Activated B cell treated with CpG ODN at 0.5 μM for 24 hours (primary cell): Measurements from ENCODE around the gene KAT6B. TPM values are rescaled to one million over a fixed set of nuclear protein-coding genes. Genes with fewer than 3 reads are reported as not detected.

Experiments
- ATAC-seq: fragments of 200-7000 bp; cut with Tn5 transposase; one replicate; pipeline ENCODE4 v1.10.0; 2021; ENCODE audit warnings: low read depth, mild to moderate bottlenecking, moderate library complexity
- CTCF ChIA-PET: fragments of 350-600 bp; sonication (Branson Sonifier 250); formaldehyde crosslinking; loops from one replicate; lab custom pipeline; 2021; ENCODE audit warnings: antibody characterized with exemption; lab: Charles Lee
- POLR2A ChIA-PET: fragments of 350-600 bp; sonication (Branson Sonifier 250); formaldehyde crosslinking; loops from one replicate; lab custom pipeline; 2021; ENCODE audit warnings: antibody characterized with exemption; lab: Charles Lee
- DNase-seq: peaks from one replicate; pipeline ENCODE4 v3.0.0; 2022
- H3K27ac Mint-ChIP-seq: one replicate; pipeline ENCODE4 v1.8.0; 2020; ENCODE audit warnings: mixed read lengths
- H3K27me3 Mint-ChIP-seq: one replicate; pipeline ENCODE4 v1.8.0; 2021; ENCODE audit warnings: mixed read lengths
- H3K36me3 Mint-ChIP-seq: one replicate; pipeline ENCODE4 v1.8.0; 2021; ENCODE audit warnings: low read depth, mixed read lengths
- H3K4me1 Mint-ChIP-seq: one replicate; pipeline ENCODE4 v1.8.0; 2021; ENCODE audit warnings: mixed read lengths
- H3K4me3 Mint-ChIP-seq: one replicate; pipeline ENCODE4 v1.8.0; 2020; ENCODE audit warnings: mild to moderate bottlenecking, mixed read lengths
- H3K9me3 Mint-ChIP-seq: one replicate; pipeline ENCODE4 v1.8.0; 2020; ENCODE audit warnings: mixed read lengths
- intact Hi-C: fragments of 100-400 bp; cut with micrococcal nuclease; formaldehyde crosslinking; loops from one replicate; pipeline ENCODE4 v1.15.1; 2024
- total RNA-seq: library from RNA; stranded (reverse); gene quantifications from 2 replicates; pipeline ENCODE4 v1.2.3, GENCODE V29; 2022
- TF ChIP-seq, protein P1 (sequence below): fragments of 200-600 bp; IDR thresholded peaks from one replicate; pipeline ENCODE4 v1.8.0; 2022; ENCODE audit warnings: antibody characterized with exemption, mild to moderate bottlenecking

KAT6B gene
- total RNA-seq, 1 donor from 2014 or later: 45.2 TPM

DNA sequence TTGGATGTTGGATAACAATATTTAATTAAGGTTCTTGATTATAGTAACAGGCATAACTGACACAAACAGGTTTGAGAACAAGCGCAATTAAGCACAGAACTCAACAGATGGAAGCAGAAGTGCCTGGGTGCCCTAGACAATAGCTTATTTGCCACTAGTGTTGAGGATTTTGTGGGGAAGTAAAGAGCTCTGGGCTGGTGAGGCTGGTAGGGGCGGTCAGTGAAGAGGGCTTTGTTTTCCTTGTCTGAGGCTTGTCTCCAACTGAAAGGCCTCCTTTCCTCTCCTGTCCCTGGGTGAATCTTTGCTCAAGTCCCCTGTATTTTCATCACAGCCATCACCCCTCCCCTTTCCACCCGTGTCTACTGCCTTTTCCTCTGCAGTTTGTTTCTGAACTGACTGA lies 104.6 kb downstream of the KAT6B start:
- Mint-ChIP-seq H3K36me3 (peaks cover 8% of the 10 kb centered on the region), H3K9me3 (no peaks in the 10 kb centered on the region), H3K27me3 (no peaks in the 10 kb centered on the region), H3K27ac (no peak overlapping the region), H3K4me3 (no peak overlapping the region), H3K4me1 (peaks cover 7% of the 10 kb centered on the region)
- ATAC-seq: no peak
- TF ChIP-seq, protein P1, sequence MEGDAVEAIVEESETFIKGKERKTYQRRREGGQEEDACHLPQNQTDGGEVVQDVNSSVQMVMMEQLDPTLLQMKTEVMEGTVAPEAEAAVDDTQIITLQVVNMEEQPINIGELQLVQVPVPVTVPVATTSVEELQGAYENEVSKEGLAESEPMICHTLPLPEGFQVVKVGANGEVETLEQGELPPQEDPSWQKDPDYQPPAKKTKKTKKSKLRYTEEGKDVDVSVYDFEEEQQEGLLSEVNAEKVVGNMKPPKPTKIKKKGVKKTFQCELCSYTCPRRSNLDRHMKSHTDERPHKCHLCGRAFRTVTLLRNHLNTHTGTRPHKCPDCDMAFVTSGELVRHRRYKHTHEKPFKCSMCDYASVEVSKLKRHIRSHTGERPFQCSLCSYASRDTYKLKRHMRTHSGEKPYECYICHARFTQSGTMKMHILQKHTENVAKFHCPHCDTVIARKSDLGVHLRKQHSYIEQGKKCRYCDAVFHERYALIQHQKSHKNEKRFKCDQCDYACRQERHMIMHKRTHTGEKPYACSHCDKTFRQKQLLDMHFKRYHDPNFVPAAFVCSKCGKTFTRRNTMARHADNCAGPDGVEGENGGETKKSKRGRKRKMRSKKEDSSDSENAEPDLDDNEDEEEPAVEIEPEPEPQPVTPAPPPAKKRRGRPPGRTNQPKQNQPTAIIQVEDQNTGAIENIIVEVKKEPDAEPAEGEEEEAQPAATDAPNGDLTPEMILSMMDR: no peak
- intact Hi-C loops: no loop called here
- no peak for DNase-seq
- CTCF ChIA-PET: no interaction called here
- POLR2A ChIA-PET: no interaction called here

DNA sequence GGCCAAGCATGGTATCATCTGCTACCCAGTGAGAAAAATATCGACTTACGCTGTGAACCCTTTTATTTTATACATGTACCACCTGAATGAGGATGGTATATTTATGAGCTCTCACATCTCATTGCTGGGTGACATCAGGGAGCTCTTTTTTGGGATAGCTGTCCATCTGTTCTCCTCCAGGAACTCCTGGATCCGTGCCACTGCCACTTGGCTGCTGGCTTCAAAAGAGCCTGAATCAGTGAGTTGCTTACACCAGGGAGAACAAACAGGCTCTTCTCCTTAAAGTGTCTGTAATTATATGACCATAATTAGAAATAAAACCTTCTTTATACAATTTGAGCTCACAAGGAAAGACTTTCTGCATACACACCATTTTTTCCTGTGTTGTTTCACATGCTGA lies 106.2 kb downstream of the KAT6B start:
- no peak overlapping the region for H3K27ac Mint-ChIP-seq
- DNase-seq (no peak), ATAC-seq (no peak)
- intact Hi-C loops: no loop called here
- no peak overlapping the region for H3K4me3 Mint-ChIP-seq
- ChIA-PET POLR2A (no interaction called here), CTCF (no interaction called here)
- H3K4me1 Mint-ChIP-seq: peaks cover 6% of the 10 kb centered on the region
- H3K9me3 Mint-ChIP-seq: no peaks in the 10 kb centered on the region
- TF ChIP-seq, protein P1: no peak
- H3K27me3 Mint-ChIP-seq: no peaks in the 10 kb centered on the region
- H3K36me3 Mint-ChIP-seq: peaks cover 8% of the 10 kb centered on the region

DNA sequence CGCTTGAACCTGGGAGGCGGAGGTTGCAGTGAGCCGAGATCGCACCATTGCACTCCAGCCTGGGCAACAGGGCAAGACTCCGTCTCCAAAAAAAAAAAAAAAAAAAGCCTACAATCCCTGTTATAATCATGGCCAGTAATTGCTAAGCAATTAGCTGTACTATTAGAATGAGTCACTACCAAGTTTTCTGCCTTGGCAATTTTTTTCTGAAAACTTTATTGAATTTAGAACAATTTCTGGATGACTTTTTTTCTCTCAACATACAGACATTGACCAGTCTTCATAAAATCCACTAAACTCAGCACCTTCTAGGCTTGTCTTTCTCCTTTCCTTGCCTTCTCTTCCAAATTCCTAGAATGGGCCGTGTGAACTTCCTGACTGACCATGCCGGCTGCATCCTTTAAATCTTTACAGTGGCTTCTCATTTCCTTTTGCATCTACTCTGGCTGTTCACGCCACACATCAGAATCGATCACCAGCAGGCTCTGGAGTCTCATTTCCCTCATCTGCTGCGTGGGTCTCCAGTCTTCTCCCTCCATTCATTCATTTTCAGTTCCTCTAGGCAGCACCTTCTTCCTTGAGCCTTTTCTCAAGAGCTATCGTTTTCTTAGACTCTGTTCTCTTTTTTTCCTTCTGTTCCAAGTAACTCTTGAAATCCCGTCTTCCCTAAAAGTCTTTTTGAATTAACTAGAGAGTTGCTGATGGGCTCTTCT lies 107.9 kb downstream of the KAT6B start:
- TF ChIP-seq, protein P1: no peak
- Mint-ChIP-seq H3K4me3 (no peak overlapping the region), H3K36me3 (peaks cover 11% of the 10 kb centered on the region), H3K9me3 (no peaks in the 10 kb centered on the region), H3K27me3 (no peaks in the 10 kb centered on the region), H3K4me1 (peaks cover 4% of the 10 kb centered on the region), H3K27ac (no peak overlapping the region)
- DNase-seq: no peak
- POLR2A ChIA-PET: interaction anchor here (0.6 kb wide), 1 partner anchor 47 kb away, joined by 3 read pairs; no protein-coding TSS in a partner anchor
- no peak for ATAC-seq
- CTCF ChIA-PET: no interaction called here
- intact Hi-C loops: no loop called here

DNA sequence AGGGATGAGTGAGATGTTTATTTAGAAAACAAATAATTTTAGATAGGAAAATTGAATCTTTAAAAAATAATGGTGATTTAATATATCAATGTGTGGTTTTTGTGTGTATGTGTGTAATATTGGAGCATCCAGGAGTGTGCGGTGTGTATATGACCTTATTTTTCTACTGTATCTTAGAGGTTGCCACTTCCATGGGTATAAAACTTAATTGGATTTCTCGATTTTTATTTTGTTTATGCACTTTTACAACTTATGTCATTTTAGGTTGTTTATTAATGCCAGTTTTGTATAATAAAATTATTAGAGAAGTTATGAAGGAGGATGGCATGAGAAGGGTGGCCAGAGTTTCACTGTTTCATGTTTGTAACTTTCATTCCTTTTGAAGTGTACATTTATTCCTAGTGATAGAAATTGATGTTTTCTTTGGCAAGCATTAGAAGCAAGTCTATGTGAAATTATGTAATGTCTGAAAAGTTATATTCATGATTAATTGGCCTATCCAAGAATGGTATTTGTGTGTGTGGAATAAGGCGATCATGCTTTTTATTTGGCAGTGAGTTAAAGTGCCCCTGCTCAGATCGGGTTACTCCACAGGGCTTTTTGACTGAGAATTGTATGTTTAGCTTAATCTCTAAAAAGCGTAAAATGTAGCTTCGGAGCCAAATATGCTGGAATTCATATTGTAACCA lies 110.3 kb downstream of the KAT6B start:
- CTCF ChIA-PET: no interaction called here
- Mint-ChIP-seq H3K36me3 (peaks cover 14% of the 10 kb centered on the region), H3K9me3 (no peaks in the 10 kb centered on the region), H3K27me3 (no peaks in the 10 kb centered on the region), H3K4me1 (peaks cover 4% of the 10 kb centered on the region), H3K4me3 (no peak overlapping the region), H3K27ac (no peak overlapping the region)
- POLR2A ChIA-PET: no interaction called here
- intact Hi-C loops: no loop called here
- TF ChIP-seq, protein P1: no peak
- no peak for ATAC-seq
- DNase-seq: no peak

DNA sequence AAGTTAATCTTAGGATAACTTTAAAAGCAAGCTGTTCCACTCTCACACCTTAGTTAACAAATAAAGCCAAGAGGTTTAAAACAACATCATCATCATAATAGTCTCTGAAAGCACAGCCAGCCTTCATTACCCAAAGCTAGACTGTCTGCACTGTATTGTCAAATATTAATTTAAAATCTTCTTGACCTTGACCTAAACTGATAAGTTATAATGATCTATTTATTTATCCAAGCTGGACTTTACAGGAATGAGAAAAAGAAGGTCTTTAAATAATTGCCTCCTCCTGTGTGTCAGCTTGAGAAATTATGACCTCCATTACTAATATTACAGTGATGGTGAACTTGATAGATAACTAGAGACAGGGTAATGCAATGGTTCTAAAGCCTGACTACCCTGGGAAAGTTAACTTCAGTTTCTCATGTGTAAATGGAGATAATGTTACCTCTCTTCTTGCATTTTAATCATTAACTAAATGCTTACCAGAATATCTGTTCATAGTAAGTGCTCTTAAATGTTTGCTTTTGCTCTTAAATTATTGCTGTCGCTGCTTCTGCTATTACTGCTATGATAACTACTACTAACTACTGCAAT lies 111.0 kb downstream of the KAT6B start:
- intact Hi-C loops: no loop called here
- Mint-ChIP-seq H3K4me1 (peaks cover 4% of the 10 kb centered on the region), H3K4me3 (no peak overlapping the region), H3K27me3 (no peaks in the 10 kb centered on the region), H3K27ac (no peak overlapping the region), H3K9me3 (no peaks in the 10 kb centered on the region), H3K36me3 (peaks cover 9% of the 10 kb centered on the region)
- ATAC-seq (no peak), DNase-seq (no peak)
- ChIA-PET CTCF (no interaction called here), POLR2A (no interaction called here)
- TF ChIP-seq, protein P1: no peak
